Prostate gland (tissue), 2 donors: ENCODE measurements around the gene CORO6.

Source experiments
- POLR2A ChIP-seq: fragments of 450-650 bp; IDR thresholded peaks from one replicate; pipeline ENCODE4 v1.6.1; 2016; ENCODE audit warnings: antibody characterized with exemption, mild to moderate bottlenecking
- POLR2AphosphoS5 ChIP-seq: sonication (generic); formaldehyde crosslinking; IDR thresholded peaks from one replicate; pipeline ENCODE4 v1.6.1; 2017; ENCODE audit warnings: antibody characterized with exemption
- TF ChIP-seq, protein P1 (sequence below), 4 experiments: fragments of 200-600 bp in 2 of 4; fragments of 450-650 bp in 2 of 4; sonication (generic) in 2 of 4; IDR thresholded peaks; 1 replicate in 3 of 4; 2 replicates in 1 of 4; pipeline ENCODE4 v1.5.1; 2016 to 2019; ENCODE audit warnings: antibody characterized with exemption in 4 of 4, mild to moderate bottlenecking in 2 of 4, moderate library complexity in 2 of 4

DNA sequence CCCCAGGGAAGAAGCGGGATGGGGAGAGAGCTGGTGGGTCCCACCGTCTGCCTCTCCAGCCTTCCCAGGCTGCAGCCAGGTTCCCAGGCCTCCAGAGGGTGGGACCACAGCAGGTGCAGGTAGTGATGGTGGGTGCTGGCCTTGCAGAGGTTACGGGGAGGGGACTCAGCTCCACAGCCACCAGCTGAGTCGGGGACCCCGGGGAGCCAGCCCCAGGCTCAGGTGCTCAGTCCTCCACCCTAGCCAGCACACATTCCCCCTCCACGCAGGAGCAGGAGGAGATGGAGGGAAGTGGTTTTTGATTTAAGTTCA is 49.2 kb downstream of the CORO6 start:
- TF ChIP-seq, protein P1, sequence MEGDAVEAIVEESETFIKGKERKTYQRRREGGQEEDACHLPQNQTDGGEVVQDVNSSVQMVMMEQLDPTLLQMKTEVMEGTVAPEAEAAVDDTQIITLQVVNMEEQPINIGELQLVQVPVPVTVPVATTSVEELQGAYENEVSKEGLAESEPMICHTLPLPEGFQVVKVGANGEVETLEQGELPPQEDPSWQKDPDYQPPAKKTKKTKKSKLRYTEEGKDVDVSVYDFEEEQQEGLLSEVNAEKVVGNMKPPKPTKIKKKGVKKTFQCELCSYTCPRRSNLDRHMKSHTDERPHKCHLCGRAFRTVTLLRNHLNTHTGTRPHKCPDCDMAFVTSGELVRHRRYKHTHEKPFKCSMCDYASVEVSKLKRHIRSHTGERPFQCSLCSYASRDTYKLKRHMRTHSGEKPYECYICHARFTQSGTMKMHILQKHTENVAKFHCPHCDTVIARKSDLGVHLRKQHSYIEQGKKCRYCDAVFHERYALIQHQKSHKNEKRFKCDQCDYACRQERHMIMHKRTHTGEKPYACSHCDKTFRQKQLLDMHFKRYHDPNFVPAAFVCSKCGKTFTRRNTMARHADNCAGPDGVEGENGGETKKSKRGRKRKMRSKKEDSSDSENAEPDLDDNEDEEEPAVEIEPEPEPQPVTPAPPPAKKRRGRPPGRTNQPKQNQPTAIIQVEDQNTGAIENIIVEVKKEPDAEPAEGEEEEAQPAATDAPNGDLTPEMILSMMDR (IDR thresholded peaks at IDR 0.05), result no peak
- TF ChIP-seq POLR2A, result no peak
- no peak for TF ChIP-seq POLR2AphosphoS5
